ENCODE measurements around the gene SLC24A1.

DNA sequence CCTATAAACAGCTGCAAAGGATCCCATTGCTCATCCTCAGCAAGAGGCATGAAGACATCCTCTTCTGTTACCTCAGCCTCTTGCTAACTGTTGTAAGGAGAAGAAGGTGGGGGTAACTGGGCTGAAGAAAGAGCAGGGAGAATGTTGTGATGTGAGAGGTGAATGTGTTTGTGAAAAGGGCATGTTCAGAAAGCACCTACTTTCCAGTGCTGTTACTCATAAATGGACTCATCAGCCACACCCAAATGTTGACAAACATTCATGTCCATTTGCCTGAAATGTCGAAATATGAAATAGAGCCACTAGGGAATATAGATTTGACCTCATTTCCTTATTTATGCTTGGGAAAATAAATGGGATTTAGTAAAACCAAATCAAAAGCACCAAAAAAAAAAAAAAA, 12.6 kb downstream of the SLC24A1 start:
- no peak for TF ChIP-seq EP300 (IDR thresholded peaks at IDR 0.05; ENCODE audit: borderline replicate concordance in 1 of 2, control insufficient read depth in 1 of 2, low read depth in 2 of 2, low read length in 2 of 2)
- no peak for TF ChIP-seq EZH2 (IDR thresholded peaks at IDR 0.05; ENCODE audit: borderline replicate concordance, control insufficient read depth, low read depth, low read length)
- TF ChIP-seq, protein P1, sequence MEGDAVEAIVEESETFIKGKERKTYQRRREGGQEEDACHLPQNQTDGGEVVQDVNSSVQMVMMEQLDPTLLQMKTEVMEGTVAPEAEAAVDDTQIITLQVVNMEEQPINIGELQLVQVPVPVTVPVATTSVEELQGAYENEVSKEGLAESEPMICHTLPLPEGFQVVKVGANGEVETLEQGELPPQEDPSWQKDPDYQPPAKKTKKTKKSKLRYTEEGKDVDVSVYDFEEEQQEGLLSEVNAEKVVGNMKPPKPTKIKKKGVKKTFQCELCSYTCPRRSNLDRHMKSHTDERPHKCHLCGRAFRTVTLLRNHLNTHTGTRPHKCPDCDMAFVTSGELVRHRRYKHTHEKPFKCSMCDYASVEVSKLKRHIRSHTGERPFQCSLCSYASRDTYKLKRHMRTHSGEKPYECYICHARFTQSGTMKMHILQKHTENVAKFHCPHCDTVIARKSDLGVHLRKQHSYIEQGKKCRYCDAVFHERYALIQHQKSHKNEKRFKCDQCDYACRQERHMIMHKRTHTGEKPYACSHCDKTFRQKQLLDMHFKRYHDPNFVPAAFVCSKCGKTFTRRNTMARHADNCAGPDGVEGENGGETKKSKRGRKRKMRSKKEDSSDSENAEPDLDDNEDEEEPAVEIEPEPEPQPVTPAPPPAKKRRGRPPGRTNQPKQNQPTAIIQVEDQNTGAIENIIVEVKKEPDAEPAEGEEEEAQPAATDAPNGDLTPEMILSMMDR (IDR thresholded peaks at IDR 0.05 in 2 of 3, conservative IDR thresholded peaks at IDR 0.05 in 1 of 3; ENCODE audit: control insufficient read depth in 2 of 3, extremely low read depth in 1 of 3, insufficient read depth in 1 of 3, low read depth in 3 of 3, low read length in 3 of 3): no peak
- TF ChIP-seq DPF2 (IDR thresholded peaks at IDR 0.05): no peak
- TF ChIP-seq IKZF1 (conservative IDR thresholded peaks at IDR 0.05): no peak
- no peak for TF ChIP-seq POLR2AphosphoS2 (IDR thresholded peaks at IDR 0.05; ENCODE audit: low read depth, low read length)
- no peak for TF ChIP-seq MXI1 (IDR thresholded peaks at IDR 0.05; ENCODE audit: low read depth, low read length)
- TF ChIP-seq, protein P2, sequence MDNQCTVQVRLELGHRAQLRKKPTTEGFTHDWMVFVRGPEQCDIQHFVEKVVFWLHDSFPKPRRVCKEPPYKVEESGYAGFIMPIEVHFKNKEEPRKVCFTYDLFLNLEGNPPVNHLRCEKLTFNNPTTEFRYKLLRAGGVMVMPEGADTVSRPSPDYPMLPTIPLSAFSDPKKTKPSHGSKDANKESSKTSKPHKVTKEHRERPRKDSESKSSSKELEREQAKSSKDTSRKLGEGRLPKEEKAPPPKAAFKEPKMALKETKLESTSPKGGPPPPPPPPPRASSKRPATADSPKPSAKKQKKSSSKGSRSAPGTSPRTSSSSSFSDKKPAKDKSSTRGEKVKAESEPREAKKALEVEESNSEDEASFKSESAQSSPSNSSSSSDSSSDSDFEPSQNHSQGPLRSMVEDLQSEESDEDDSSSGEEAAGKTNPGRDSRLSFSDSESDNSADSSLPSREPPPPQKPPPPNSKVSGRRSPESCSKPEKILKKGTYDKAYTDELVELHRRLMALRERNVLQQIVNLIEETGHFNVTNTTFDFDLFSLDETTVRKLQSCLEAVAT (IDR thresholded peaks at IDR 0.05): no peak
